DOHH2 (cell line): ENCODE data around the gene PPFIA3.

Experiments
- CTCF ChIP-seq: fragments of 200-600 bp; sonication (generic); IDR thresholded peaks from one replicate; pipeline ENCODE4 v1.5.1; 2014; ENCODE audit warnings: antibody characterized with exemption, mild to moderate bottlenecking, low read depth, low read length; ENCODE audit not compliant: poor library complexity, severe bottlenecking
- EZH2phosphoT487 ChIP-seq: fragments of 200-600 bp; sonication (generic); IDR thresholded peaks from 2 replicates; pipeline ENCODE4 v1.6.1; 2017; ENCODE audit warnings: borderline replicate concordance, mild to moderate bottlenecking, antibody characterized with exemption, low read length, moderate library complexity, mixed read lengths

DNA sequence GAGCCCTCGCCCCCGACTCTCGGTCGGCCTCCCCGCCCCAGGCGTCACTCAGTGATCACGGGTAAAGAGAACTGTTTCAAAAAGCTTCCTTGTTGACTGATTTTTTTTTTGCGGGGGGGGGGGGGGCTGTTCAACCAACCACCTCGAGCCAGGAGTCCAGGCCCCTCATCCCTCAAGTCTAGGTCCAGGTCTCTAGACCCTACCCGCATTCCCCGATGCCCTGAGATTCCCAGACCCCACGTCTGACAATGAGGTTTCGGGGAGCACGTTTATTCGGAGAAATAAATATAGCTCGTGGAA lies 31.6 kb downstream of the PPFIA3 start:
- TF ChIP-seq CTCF (no peak), EZH2phosphoT487 (0 out of 2 replicates have a peak, but pooled peaks have one; percentile 34)
